ENCODE data around the gene GINS3. TPM values are rescaled to one million over a fixed set of nuclear protein-coding genes. Genes with fewer than 3 reads are reported as not detected.

GINS3 gene
- total RNA-seq, 1 donor from 2014 or later = 14.7 TPM

- Mint-ChIP-seq H3K9me3 (no peaks in the 10 kb centered on the region), H3K4me3 (no peak overlapping the region), H3K27me3 (peaks cover 30% of the 10 kb centered on the region), H3K4me1 (ENCODE audit: unreplicated experiment) (peaks cover 6% of the 10 kb centered on the region), H3K36me3 (no peaks in the 10 kb centered on the region), H3K27ac (no peak overlapping the region)
- DNase-seq (ENCODE audit: extremely low spot score, unreplicated experiment) = no peak
- TF ChIP-seq CTCF (conservative IDR thresholded peaks at IDR 0.05) = no peak
Measured at GRCh38 chr16:58425756-58426494, 33.7 kb downstream of the GINS3 start.

GRCh38 chr16:58426966-58427365 is 34.7 kb downstream of the GINS3 start:
- peaks cover 3% of the 10 kb centered on the region for H3K4me1 Mint-ChIP-seq (ENCODE audit: unreplicated experiment)

GRCh38 chr16:58428621-58429542 is 36.6 kb downstream of the GINS3 start:
- Mint-ChIP-seq H3K4me1 (ENCODE audit: unreplicated experiment) (peaks cover 10% of the 10 kb centered on the region), H3K36me3 (no peaks in the 10 kb centered on the region), H3K9me3 (no peaks in the 10 kb centered on the region), H3K27ac (no peak overlapping the region), H3K27me3 (peaks cover 31% of the 10 kb centered on the region), H3K4me3 (no peak overlapping the region)
- no peak for TF ChIP-seq CTCF (conservative IDR thresholded peaks at IDR 0.05)
- no peak for DNase-seq (ENCODE audit: extremely low spot score, unreplicated experiment)

More at GRCh38 chr16:58426966-58427365, 34.7 kb downstream of the GINS3 start:
- Mint-ChIP-seq H3K36me3 (no peaks in the 10 kb centered on the region), H3K4me3 (no peak overlapping the region), H3K9me3 (no peaks in the 10 kb centered on the region), H3K27ac (no peak overlapping the region), H3K27me3 (peaks cover 30% of the 10 kb centered on the region)
- no peak for DNase-seq (ENCODE audit: extremely low spot score, unreplicated experiment)
- no peak for TF ChIP-seq CTCF (conservative IDR thresholded peaks at IDR 0.05)

GRCh38 chr16:58430718-58431117 is 38.4 kb downstream of the GINS3 start:
- Mint-ChIP-seq H3K27me3 (peaks cover 27% of the 10 kb centered on the region), H3K9me3 (no peaks in the 10 kb centered on the region), H3K27ac (no peak overlapping the region), H3K36me3 (no peaks in the 10 kb centered on the region), H3K4me1 (ENCODE audit: unreplicated experiment) (peaks cover 10% of the 10 kb centered on the region), H3K4me3 (no peak overlapping the region)
- DNase-seq (ENCODE audit: extremely low spot score, unreplicated experiment) = no peak
- TF ChIP-seq CTCF (conservative IDR thresholded peaks at IDR 0.05) = no peak

- Mint-ChIP-seq H3K27ac (no peak overlapping the region), H3K9me3 (no peaks in the 10 kb centered on the region), H3K27me3 (peaks cover 12% of the 10 kb centered on the region), H3K4me3 (no peak overlapping the region), H3K4me1 (ENCODE audit: unreplicated experiment) (peaks cover 10% of the 10 kb centered on the region), H3K36me3 (no peaks in the 10 kb centered on the region)
- TF ChIP-seq CTCF (conservative IDR thresholded peaks at IDR 0.05) = no peak
- DNase-seq (ENCODE audit: extremely low spot score, unreplicated experiment) = no peak
Measured at GRCh38 chr16:58433569-58433951, 41.3 kb downstream of the GINS3 start.

Measured in type B pancreatic cell (in vitro differentiated cells).